ENCODE data around the gene MFSD6.
"Not testable (repeated sequence)": the region's sequence is repeated elsewhere in the genome, so short reads cannot be mapped to it uniquely, and the experiment has no call there.

Gene MFSD6

GRCh38 chr2:190468354-190468753, 60.2 kb downstream of the MFSD6 start:
- not testable (repeated sequence) for DNase-seq

- no peak for DNase-seq
Observed at GRCh38 chr2:190468814-190469569, 60.8 kb downstream of the MFSD6 start.

DNA sequence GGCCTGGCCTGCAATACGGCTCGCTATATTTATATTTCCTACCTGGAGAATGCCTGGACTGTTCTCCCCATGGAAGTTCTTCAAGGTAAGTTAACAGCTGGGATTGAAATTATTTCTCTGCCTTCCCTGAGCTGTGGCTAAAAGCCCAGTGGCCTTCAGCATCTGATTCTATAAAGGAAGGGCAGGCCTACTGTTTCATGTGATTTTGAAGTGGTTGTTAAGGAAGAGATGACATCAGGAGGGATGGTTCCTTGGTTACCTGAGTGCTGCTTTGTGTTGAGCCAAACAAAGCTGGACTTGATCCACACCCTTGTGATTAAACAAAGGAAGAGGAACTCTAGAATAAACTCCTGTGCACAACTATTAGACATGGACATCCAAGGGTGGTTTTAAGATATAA, 61.6 kb downstream of the MFSD6 start:
- no peak for DNase-seq

- no peak for DNase-seq
Observed at GRCh38 chr2:190470256-190470826, 62.2 kb downstream of the MFSD6 start.

DNA sequence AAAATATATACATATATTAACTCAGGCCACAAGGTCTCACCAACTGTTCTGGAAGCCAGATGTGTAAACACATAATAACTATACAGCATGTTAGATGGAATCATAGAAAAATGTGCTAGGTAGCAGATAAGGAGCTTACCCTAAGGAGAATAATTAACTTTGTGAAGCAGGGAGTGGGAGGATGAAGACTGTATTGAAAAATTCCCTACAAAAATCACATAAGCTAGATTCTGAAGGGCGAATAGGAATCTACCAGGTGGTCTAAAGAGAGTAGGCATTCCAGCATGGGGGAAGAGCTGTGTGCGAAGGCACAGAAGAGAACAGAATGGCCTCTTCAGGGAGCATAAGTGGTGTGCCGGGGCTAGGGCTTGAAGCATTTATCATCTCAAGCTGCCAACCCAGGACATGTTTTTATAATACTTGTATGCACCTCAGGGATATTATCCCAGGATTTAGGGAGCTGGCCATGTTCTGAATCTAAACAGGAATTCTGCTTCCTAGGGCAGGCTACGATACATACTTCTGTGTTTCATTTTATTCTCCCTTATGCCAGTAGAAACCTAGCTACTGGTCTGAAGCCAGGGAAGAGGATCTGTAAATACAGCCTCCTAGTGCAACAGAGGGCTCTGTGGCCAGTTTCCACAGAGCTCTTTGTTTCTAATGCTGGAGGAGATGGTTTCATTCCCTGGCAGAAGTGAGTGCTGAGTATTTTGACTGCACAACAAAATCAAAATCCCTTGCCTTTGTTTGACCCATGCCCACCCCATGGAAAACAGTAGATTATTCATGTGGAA, 69.7 kb downstream of the MFSD6 start:
- no peak for DNase-seq

DNA sequence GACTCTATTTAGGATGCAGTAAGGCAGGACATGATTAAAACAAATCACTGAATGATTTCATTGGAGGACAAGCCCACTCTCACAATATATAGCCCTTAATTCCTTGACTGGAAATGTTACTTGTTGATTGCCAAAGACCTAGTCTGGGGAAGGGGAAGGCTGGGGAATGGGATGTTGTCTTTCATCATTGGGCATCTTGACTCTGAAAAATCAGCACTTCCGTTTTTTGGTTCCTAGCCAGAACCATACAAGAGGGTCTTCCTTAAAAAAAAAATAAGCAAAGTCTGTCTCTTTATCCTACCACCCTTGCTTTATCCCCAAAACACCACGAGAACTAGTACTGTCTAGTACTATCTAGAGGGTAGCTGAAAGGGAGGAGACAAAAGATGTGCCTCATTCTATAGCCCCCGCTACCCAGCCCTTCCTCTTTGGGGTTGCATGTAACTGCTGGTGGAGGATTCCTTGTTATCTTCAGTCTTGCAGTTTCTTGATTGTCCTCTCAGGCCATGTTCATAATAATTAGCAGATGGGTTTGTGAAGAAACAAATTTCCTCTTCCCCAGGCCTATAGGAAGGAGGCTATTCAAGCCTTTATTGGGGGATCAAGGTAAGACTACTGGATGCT, 70.5 kb downstream of the MFSD6 start:
- no peak for DNase-seq

DNA sequence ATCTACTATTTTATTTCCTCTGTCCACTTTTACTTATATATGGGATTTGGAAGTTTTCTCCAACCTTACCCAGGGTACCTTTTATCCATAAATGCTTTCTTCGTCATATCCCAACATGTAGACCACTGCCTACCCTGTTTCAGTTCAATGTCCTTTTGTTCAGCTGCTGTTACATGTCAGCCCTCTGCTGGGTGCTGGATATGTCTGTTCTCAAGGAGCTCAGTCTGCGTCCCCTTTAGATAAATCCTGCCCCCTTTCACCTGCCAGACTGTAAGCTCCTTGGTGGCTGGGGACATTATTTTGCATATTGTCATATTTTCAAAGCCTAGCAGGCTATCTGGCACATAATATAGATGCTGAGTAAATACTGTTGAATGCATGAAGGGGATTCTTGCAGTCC, 73.2 kb downstream of the MFSD6 start:
- DNase-seq = no peak

GRCh38 chr2:190482451-190482850, 74.3 kb downstream of the MFSD6 start:
- DNase-seq = no peak

DNA sequence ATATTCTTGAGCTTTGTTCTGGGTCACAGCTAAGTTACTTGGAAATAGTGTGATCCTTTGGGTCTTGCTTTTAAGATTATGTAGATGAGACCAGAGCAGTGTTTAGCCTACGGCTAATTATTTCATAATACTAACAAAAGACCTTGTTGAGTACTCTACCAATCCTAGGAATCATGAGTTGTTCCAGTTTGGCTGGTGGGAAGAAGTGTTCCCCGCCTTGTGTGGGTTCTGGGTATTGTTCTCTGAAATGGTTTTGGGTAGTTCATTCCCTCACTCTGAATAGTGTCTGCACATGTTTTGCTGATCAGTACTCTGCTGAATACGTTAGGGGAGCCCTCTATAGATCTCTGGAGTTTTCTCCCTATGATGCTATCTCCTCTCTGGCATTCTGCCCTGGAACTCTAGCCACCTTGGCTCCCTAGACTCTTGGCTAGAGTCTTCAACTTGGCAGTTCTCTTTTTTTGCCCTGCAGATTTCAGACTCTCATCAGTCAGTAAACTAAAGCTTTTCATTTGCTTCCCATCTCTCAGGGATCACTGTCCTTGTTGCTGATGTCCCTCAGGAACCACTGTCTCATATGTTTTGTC, 78.0 kb downstream of the MFSD6 start:
- no peak for DNase-seq

DNA sequence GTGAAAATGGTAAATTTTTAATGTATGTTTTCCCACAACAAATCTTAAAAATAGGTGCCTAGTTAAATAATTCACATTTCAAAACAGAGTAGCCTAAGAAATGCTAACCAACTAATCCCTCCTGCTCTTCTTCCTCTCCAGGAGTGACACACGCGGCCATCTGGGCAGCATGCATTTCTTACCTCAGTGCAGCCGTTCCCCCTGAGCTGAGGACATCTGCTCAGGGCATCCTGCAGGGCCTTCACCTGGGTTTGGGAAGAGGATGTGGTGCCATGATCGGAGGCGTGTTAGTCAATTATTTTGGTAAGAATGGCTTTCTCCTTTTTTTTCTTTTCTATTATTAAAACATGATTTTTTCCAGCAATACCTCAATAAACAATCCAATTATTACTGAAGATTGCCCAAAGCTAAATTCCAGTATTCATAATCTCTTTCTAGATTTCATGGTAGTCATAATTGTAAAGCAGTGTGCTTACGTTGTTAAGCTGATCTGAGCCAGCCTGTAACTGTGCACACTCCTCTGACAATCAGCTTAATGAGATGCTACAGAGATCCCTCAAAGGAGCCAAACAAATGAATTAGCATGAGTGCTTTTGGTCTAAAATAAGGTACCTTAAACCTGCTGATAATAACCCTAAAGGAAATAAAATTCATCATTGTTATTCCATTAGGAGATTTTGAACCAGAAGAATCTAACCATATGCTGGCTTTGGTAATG, 80.5 kb downstream of the MFSD6 start:
- DNase-seq = no peak

- DNase-seq = no peak
Observed at GRCh38 chr2:190489475-190489874, 81.3 kb downstream of the MFSD6 start.

- DNase-seq = no peak
Observed at GRCh38 chr2:190490502-190490901, 82.3 kb downstream of the MFSD6 start.

- DNase-seq = no peak
Observed at GRCh38 chr2:190493095-190493494, 84.9 kb downstream of the MFSD6 start.

DNA sequence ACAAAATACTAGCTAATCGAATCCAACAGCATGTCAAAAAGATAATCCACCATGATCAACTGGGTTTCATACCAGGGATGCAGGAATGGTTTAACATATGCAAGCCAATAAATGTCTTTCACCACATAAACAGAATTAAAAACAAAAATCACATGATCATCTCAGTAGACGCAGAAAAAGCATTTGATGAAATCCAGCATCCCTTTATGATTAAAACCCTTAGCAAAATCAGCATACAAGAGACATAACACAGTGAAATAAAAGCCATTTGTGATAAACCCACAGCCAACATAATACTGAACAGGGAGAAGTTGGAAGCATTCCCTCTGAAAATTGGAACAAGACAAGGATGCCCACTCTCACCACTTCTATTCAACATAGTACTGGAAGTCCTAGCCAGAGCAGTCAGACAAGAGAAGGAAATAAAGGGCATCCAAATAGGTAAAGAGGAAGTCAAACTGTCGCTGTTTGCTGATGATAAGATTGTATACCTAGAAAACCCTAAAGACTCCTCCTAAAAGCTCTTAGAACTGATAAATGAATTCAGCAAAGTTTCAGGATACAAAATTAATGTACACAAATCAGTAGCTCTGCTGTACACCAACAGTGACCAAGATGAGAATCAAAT, 86.6 kb downstream of the MFSD6 start:
- not testable (repeated sequence) for DNase-seq

DNA sequence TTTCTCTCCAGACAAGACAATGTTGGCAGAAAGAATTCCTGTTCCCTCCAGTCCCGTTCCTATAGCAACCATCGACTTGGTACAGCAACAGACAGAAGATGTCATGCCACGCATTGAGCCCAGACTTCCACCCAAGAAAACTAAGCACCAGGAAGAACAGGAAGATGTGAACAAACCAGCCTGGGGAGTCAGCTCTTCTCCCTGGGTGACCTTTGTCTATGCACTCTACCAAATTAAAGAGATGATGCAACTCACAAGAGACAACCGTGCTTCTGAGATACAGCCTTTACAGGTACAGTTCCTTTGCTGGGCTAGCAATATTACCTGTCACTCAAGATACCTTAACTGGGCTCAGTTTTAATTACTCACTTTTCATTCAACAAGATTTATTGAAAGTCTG, 89.3 kb downstream of the MFSD6 start:
- no peak for DNase-seq

DNA sequence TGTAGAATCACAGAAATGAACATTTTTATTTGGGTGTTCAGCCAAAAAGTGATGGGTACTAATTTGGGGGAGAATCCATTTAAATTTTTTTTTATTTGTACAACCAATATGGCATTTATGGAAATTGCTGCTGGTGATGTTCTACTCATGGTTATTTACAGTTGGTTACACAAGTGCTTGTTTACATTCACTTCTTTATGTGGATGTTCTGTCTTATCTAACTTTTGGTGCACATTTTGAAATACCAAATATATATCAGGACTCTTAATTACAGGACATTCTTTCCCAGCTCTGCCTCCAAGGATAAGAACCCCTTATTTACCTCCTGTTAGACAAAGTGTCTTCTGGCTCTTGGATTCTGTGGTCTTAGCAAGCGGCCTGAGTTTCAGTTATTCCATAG, 91.1 kb downstream of the MFSD6 start:
- DNase-seq = no peak

GRCh38 chr2:190500054-190500502, 91.9 kb downstream of the MFSD6 start:
- no peak for DNase-seq

DNA sequence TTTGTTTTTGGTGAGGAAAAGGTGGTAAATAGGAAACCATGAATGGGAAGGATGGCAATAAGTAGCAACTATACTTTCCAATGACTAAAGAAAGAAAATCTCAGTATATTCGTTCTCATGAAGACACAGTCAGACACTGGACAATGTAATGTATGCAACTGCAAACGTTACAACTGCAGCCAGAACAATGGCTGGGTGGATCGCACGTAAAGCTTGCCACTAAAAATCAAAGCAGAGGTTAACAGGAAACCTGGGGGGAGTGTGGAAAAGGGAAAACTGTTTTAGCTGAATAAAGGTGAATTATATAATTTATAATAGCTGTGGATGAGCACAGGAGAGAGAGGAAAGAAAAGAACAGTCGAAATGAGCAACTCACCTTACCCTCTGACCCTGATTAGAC, 93.1 kb downstream of the MFSD6 start:
- no peak for DNase-seq

DNA sequence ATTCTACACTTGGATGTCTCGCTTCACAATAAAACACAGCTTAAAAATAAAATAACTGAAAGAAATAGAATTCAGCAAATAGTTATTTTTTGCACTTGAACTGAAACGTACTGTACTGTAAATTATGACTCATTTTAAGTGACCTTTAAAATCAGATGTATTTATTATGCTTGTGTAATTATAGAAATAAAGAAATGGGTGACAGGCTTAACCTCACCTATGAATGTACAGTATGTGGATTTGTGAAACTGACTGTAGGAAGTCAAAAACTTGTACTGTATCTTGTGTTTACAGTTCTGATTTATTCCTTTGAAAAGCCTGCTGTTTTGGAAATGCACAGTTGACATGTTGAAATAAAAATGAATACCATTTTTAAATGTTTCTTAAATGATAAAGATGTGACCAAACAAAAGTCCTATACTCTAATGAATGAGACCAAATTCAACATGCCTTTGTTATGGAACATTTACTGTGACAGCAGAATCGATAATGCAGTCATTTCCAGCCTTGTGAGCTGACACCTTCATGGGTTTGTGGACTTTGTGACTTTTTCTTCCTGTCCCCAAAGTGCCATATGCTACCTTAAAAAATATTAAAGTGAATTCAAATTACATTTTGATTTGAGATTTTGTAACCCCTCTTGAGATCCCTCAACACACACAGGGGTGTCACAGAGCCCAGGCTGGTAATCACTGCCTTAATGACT, 93.7 kb downstream of the MFSD6 start:
- DNase-seq = no peak

- DNase-seq = no peak
Observed at GRCh38 chr2:190503088-190503487, 94.9 kb downstream of the MFSD6 start.

GRCh38 chr2:190504912-190505311, 96.8 kb downstream of the MFSD6 start:
- no peak for DNase-seq

All from activated CD4-positive, alpha-beta T cell treated with anti-CD3 and anti-CD28 coated beads for 4 hours (primary cell).